MM.1S (cell line): ENCODE measurements around the gene PTPRK.

ENCODE experiments used
- DNase-seq: peaks from one replicate; pipeline ENCODE4 v3.0.0-alpha.2; 2015
- H2AFZ ChIP-seq: fragments of 300-600 bp; sonication (generic); 2 replicates; pipeline ENCODE4 v1.6.0; 2016; ENCODE audit warnings: antibody characterized with exemption, low read length
- H3F3A ChIP-seq: fragments of 300-600 bp; sonication (generic); 2 replicates; pipeline ENCODE4 v1.6.1; 2016; ENCODE audit warnings: mild to moderate bottlenecking, antibody characterized with exemption, low read length, moderate library complexity, mixed read lengths; ENCODE audit not compliant: insufficient read depth
- H3K27ac ChIP-seq: fragments of 300-600 bp; sonication (generic); 2 replicates; pipeline ENCODE4 v1.5.1; 2016; ENCODE audit warnings: mild to moderate bottlenecking, low read length
- H3K27me3 ChIP-seq: fragments of 300-600 bp; sonication (generic); replicated peaks from 2 replicates; pipeline ENCODE4 v1.6.0; 2016; ENCODE audit warnings: low read length; ENCODE audit not compliant: insufficient read depth
- H3K36me3 ChIP-seq: fragments of 300-600 bp; sonication (generic); replicated peaks from 2 replicates; pipeline ENCODE4 v1.6.1; 2016; ENCODE audit warnings: mild to moderate bottlenecking, low read length, mixed read lengths; ENCODE audit not compliant: insufficient read depth
- H3K4me1 ChIP-seq: fragments of 300-600 bp; sonication (generic); 2 replicates; pipeline ENCODE4 v1.6.1; 2016; ENCODE audit warnings: low read length, mixed read lengths
- H3K4me2 ChIP-seq: fragments of 300-600 bp; sonication (generic); 2 replicates; pipeline ENCODE4 v1.6.0; 2016; ENCODE audit warnings: low read depth, low read length
- H3K4me3 ChIP-seq: fragments of 300-600 bp; sonication (generic); 2 replicates; pipeline ENCODE4 v1.5.1; 2016; ENCODE audit warnings: low read length, mixed read lengths
- H3K79me2 ChIP-seq: fragments of 300-600 bp; sonication (generic); 2 replicates; pipeline ENCODE4 v1.6.1; 2016; ENCODE audit warnings: mixed run types, low read length, mixed read lengths
- H3K9ac ChIP-seq: fragments of 300-600 bp; sonication (generic); 2 replicates; pipeline ENCODE4 v1.6.1; 2016; ENCODE audit warnings: low read length, mixed read lengths
- H3K9me2 ChIP-seq: fragments of 300-600 bp; sonication (generic); replicated peaks from 2 replicates; pipeline ENCODE4 v1.6.1; 2016; ENCODE audit warnings: mild to moderate bottlenecking, low read length, mixed read lengths; ENCODE audit not compliant: insufficient read depth
- H3K9me3 ChIP-seq: fragments of 300-600 bp; sonication (generic); replicated peaks from 2 replicates; pipeline ENCODE4 v1.6.1; 2016; ENCODE audit warnings: mild to moderate bottlenecking, low read length, mixed read lengths; ENCODE audit not compliant: insufficient read depth
- H4K20me1 ChIP-seq: fragments of 300-600 bp; sonication (generic); 2 replicates; pipeline ENCODE4 v1.6.1; 2016; ENCODE audit warnings: mild to moderate bottlenecking, low read length, moderate library complexity, mixed read lengths; ENCODE audit not compliant: insufficient read depth
- EZH2 ChIP-seq: fragments of 300-600 bp; sonication (generic); optimal IDR thresholded peaks from 2 replicates; pipeline ENCODE3; 2017; ENCODE audit warnings: low read depth, mild to moderate bottlenecking, antibody characterized with exemption, low read length, mixed read lengths
- EZH2phosphoT487 ChIP-seq: fragments of 300-600 bp; sonication (generic); IDR thresholded peaks from 2 replicates; pipeline ENCODE4 v1.6.1; 2018; ENCODE audit warnings: antibody characterized with exemption, low read length
- TF ChIP-seq, protein P1 (sequence below): fragments of 300-600 bp; sonication (generic); IDR thresholded peaks from 2 replicates; pipeline ENCODE4 v1.5.1; 2016; ENCODE audit warnings: antibody characterized with exemption, low read length, mixed read lengths

The PTPRK gene

GRCh38 chr6:128251445-128252340 is 268.7 kb downstream of the PTPRK start:
- no peaks in the 10 kb centered on the region for H3K79me2 ChIP-seq
- H3K27me3 ChIP-seq: no peaks in the 10 kb centered on the region
- H3K36me3 ChIP-seq: no peaks in the 10 kb centered on the region
- H4K20me1 ChIP-seq: no peaks in the 10 kb centered on the region
- no peak overlapping the region for H2AFZ ChIP-seq
- no peaks in the 10 kb centered on the region for H3K9me2 ChIP-seq
- no peak for DNase-seq
- TF ChIP-seq, protein P1, sequence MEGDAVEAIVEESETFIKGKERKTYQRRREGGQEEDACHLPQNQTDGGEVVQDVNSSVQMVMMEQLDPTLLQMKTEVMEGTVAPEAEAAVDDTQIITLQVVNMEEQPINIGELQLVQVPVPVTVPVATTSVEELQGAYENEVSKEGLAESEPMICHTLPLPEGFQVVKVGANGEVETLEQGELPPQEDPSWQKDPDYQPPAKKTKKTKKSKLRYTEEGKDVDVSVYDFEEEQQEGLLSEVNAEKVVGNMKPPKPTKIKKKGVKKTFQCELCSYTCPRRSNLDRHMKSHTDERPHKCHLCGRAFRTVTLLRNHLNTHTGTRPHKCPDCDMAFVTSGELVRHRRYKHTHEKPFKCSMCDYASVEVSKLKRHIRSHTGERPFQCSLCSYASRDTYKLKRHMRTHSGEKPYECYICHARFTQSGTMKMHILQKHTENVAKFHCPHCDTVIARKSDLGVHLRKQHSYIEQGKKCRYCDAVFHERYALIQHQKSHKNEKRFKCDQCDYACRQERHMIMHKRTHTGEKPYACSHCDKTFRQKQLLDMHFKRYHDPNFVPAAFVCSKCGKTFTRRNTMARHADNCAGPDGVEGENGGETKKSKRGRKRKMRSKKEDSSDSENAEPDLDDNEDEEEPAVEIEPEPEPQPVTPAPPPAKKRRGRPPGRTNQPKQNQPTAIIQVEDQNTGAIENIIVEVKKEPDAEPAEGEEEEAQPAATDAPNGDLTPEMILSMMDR: no peak
- TF ChIP-seq EZH2 (no peak), EZH2phosphoT487 (no peak)
- no peaks in the 10 kb centered on the region for H3K4me1 ChIP-seq
- no peaks in the 10 kb centered on the region for H3K9me3 ChIP-seq
- H3K27ac ChIP-seq: no peak overlapping the region
- no peak overlapping the region for H3K9ac ChIP-seq
- no peak overlapping the region for H3K4me3 ChIP-seq
- H3K4me2 ChIP-seq: no peak overlapping the region
- H3F3A ChIP-seq: no peaks in the 10 kb centered on the region

DNA sequence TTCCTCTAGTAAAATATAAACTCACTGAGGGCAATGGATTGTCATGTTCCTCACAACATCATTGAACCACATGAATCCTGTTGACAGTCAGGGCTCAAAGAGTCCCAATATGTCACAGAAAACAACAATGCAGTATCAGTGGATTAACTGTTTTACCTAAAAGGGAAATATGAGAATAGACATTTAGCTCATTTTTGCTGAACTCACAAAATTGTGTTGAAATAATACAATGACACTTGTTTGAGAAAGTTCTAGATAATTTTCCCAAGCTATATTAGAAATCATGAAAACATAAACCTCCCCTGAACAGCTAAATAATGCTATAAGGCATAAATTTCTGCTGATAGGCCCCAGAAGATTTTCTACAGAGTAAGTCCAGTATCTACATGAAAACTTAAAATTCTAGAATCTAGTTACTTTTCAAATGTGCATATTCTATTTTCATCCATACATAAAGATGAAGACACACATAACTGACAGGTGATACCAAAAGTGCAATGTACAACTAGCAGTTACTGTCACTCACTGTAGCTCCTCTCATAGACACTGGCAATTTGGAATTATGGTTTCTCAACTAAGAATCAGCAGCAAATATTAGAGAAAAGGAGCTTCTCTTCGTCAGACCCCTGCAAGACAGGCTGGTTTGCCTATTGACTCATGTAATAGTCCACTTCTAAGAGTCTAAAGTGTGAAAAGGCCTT is 269.9 kb downstream of the PTPRK start:
- H3K27me3 ChIP-seq: no peaks in the 10 kb centered on the region
- TF ChIP-seq EZH2phosphoT487 (no peak), EZH2 (no peak)
- TF ChIP-seq, protein P1: no peak
- no peaks in the 10 kb centered on the region for H3K9me3 ChIP-seq
- H2AFZ ChIP-seq: no peak overlapping the region
- no peaks in the 10 kb centered on the region for H3K4me1 ChIP-seq
- no peaks in the 10 kb centered on the region for H4K20me1 ChIP-seq
- DNase-seq: no peak
- H3K79me2 ChIP-seq: no peaks in the 10 kb centered on the region
- no peak overlapping the region for H3K4me2 ChIP-seq
- no peak overlapping the region for H3K4me3 ChIP-seq
- H3K9ac ChIP-seq: no peak overlapping the region
- H3K9me2 ChIP-seq: no peaks in the 10 kb centered on the region
- H3K27ac ChIP-seq: no peak overlapping the region
- no peaks in the 10 kb centered on the region for H3F3A ChIP-seq
- H3K36me3 ChIP-seq: no peaks in the 10 kb centered on the region

GRCh38 chr6:128249429-128249828 is 271.0 kb downstream of the PTPRK start:
- no peak overlapping the region for H3K4me3 ChIP-seq
- TF ChIP-seq EZH2 (no peak), EZH2phosphoT487 (no peak)
- TF ChIP-seq, protein P1: no peak

More at GRCh38 chr6:128249429-128249828, 271.0 kb downstream of the PTPRK start:
- no peak overlapping the region for H3K4me2 ChIP-seq
- H4K20me1 ChIP-seq: no peaks in the 10 kb centered on the region
- no peak overlapping the region for H3K9ac ChIP-seq
- H3K9me3 ChIP-seq: no peaks in the 10 kb centered on the region
- no peaks in the 10 kb centered on the region for H3K36me3 ChIP-seq
- no peak overlapping the region for H2AFZ ChIP-seq
- no peaks in the 10 kb centered on the region for H3K9me2 ChIP-seq
- H3K79me2 ChIP-seq: no peaks in the 10 kb centered on the region
- DNase-seq: no peak
- H3K27ac ChIP-seq: no peak overlapping the region
- no peaks in the 10 kb centered on the region for H3F3A ChIP-seq
- H3K27me3 ChIP-seq: no peaks in the 10 kb centered on the region
- no peaks in the 10 kb centered on the region for H3K4me1 ChIP-seq
